Glutamatergic neuron (in vitro differentiated cells): Measurements from ENCODE around the gene HOOK1. TPM values are rescaled to one million over a fixed set of nuclear protein-coding genes. Genes with fewer than 3 reads are reported as not detected.

Source experiments
- DNase-seq: peaks from one replicate; pipeline ENCODE4 v3.0.0; 2022
- H3K27ac Mint-ChIP-seq: one replicate; pipeline ENCODE4 v1.8.0; 2020; ENCODE audit warnings: mild to moderate bottlenecking, mixed read lengths, inconsistent platforms; ENCODE audit not compliant: unreplicated experiment
- H3K27me3 Mint-ChIP-seq: one replicate; pipeline ENCODE4 v1.8.0; 2020; ENCODE audit warnings: mild to moderate bottlenecking, moderate library complexity, mixed read lengths, inconsistent platforms; ENCODE audit not compliant: unreplicated experiment
- H3K36me3 Mint-ChIP-seq: one replicate; pipeline ENCODE4 v1.8.0; 2020; ENCODE audit warnings: mild to moderate bottlenecking, mixed read lengths, inconsistent platforms; ENCODE audit not compliant: unreplicated experiment
- H3K4me1 Mint-ChIP-seq: one replicate; pipeline ENCODE4 v1.8.0; 2020; ENCODE audit warnings: mild to moderate bottlenecking, low read depth, mixed read lengths, inconsistent platforms; ENCODE audit not compliant: unreplicated experiment
- H3K4me3 Mint-ChIP-seq: one replicate; pipeline ENCODE4 v1.8.0; 2020; ENCODE audit warnings: mild to moderate bottlenecking, mixed read lengths, inconsistent platforms; ENCODE audit not compliant: unreplicated experiment
- H3K9me3 Mint-ChIP-seq: one replicate; pipeline ENCODE4 v1.8.0; 2020; ENCODE audit warnings: mild to moderate bottlenecking, moderate library complexity, mixed read lengths, inconsistent platforms; ENCODE audit not compliant: unreplicated experiment
- total RNA-seq: library from RNA; stranded (reverse); fragmentation: NEBNext Ultra II Directional; extraction: Animal tissue kit (Norgen Biotek cat#: 25700); gene quantifications from one replicate; pipeline ENCODE4 v1.2.1, GENCODE V29; 2021; ENCODE audit not compliant: unreplicated experiment
- TF ChIP-seq, protein P1 (sequence below): fragments of 200-600 bp; sonication (generic); IDR thresholded peaks from one replicate; pipeline ENCODE4 v1.5.0; 2021; ENCODE audit not compliant: partially characterized antibody, unreplicated experiment

Gene HOOK1
- total RNA-seq, 1 donor from 2014 or later = 2.1 TPM

DNA sequence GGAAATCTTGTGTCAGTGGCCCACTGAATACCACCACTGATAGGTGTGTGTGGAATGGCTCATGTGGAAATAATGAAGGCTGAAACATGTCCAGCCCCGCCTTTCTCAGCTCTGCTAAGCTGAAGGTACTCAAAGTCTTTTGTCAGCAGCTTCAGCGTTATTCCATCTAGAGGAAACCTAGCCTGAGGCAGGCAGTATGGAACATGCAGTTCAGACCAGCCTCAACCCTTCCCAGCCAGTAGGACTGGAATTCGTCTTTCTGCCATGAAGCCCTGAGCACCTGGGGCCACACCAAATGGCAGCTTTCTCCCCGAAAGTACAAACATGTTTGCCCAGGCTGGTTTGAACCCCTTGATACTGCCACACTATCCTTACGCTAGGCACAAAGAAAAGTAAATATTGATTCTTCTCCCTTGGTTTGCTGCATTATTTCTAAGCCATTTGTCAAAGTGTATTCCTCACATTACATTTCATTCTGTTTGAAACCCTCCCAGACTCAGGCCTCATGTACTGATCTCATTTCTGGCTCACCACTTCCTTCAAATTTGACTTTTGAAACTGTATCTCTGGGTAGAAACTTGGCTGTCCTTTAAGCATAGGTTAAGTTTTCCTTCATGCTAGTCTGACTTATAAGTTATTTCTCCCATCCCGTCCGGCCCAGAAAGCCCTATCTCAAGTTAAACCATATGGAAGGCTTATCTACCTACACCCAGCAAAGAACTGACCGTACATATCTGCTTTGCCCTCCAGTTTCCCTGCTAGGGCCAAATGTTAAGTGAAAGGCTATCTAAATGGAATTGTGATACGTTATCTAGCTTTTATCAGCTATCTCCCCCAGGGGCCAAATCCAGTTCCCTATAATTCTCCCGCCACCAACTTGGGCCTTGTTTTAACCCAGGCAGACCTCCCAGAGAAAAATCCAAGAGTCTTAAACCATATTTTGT lies 45.7 kb upstream of the HOOK1 start:
- Mint-ChIP-seq H3K27ac (no peak overlapping the region), H3K36me3 (no peaks in the 10 kb centered on the region), H3K4me3 (no peak overlapping the region), H3K9me3 (no peaks in the 10 kb centered on the region), H3K27me3 (no peaks in the 10 kb centered on the region), H3K4me1 (peaks cover 5% of the 10 kb centered on the region)
- TF ChIP-seq, protein P1, sequence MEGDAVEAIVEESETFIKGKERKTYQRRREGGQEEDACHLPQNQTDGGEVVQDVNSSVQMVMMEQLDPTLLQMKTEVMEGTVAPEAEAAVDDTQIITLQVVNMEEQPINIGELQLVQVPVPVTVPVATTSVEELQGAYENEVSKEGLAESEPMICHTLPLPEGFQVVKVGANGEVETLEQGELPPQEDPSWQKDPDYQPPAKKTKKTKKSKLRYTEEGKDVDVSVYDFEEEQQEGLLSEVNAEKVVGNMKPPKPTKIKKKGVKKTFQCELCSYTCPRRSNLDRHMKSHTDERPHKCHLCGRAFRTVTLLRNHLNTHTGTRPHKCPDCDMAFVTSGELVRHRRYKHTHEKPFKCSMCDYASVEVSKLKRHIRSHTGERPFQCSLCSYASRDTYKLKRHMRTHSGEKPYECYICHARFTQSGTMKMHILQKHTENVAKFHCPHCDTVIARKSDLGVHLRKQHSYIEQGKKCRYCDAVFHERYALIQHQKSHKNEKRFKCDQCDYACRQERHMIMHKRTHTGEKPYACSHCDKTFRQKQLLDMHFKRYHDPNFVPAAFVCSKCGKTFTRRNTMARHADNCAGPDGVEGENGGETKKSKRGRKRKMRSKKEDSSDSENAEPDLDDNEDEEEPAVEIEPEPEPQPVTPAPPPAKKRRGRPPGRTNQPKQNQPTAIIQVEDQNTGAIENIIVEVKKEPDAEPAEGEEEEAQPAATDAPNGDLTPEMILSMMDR = no peak
- DNase-seq = no peak

DNA sequence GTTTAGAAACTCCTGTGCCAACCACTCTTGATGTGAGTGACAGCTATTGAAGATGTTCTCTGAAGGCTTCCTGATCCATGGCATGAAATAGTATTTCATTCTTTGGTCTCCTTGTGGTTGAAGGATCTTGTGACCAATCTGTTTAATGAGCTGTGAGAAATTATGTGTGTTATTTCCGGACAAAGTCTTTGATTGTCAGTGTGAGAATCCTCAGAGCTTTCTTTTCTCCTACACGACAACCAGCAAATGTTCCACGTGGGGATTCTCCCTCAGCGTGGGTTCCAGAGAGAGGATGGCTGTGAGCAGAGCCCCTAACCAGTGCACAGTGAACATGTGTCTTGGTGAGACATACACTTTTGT lies 45.0 kb upstream of the HOOK1 start:
- Mint-ChIP-seq H3K27me3 (no peaks in the 10 kb centered on the region), H3K4me3 (no peak overlapping the region), H3K27ac (no peak overlapping the region), H3K9me3 (no peaks in the 10 kb centered on the region), H3K4me1 (peaks cover 5% of the 10 kb centered on the region), H3K36me3 (no peaks in the 10 kb centered on the region)
- DNase-seq = no peak
- TF ChIP-seq, protein P1 = no peak

DNA sequence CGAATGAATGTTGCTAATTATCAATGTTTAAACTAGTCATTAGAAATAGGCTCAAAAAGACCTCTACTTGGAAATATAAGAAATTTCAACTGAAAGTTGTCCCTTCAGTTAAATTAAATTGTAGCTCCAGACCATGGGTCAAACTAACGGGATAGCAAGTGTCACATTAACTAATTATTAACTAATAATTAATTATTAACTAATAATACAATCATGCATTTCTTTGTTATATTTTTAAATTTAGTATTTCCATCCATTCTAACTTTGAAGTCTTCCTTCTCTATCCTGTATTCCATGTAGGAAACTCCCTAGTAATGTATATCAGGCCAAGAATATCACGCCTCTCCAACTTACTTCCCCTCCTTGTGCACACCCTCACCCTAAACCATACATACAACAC lies 43.4 kb upstream of the HOOK1 start:
- H3K36me3 Mint-ChIP-seq = no peaks in the 10 kb centered on the region
- TF ChIP-seq, protein P1 = no peak
- no peaks in the 10 kb centered on the region for H3K9me3 Mint-ChIP-seq
- H3K27ac Mint-ChIP-seq = no peak overlapping the region
- no peak overlapping the region for H3K4me3 Mint-ChIP-seq
- DNase-seq = no peak
- H3K27me3 Mint-ChIP-seq = no peaks in the 10 kb centered on the region
- H3K4me1 Mint-ChIP-seq = peaks cover 5% of the 10 kb centered on the region

DNA sequence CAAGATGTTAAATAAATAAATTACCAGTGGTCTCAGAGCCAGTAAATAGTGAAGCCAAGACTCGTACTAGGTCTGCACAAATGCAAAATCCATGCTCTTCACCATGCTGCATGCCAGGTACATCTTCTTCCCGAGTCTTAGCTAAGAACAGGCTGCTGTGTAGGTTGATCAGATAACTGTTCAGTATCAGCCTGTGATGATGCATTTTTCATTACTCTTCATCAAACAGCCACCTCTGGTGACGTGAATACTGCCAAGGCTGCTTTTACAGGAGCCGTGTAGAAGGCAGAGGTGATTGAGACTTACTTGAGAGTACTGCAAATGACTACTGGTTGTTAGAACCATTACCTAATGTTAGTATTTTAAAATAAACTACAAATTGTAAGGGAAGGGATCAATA lies 39.3 kb upstream of the HOOK1 start:
- Mint-ChIP-seq H3K9me3 (no peaks in the 10 kb centered on the region), H3K36me3 (no peaks in the 10 kb centered on the region), H3K4me3 (no peak overlapping the region), H3K4me1 (no peaks in the 10 kb centered on the region), H3K27me3 (no peaks in the 10 kb centered on the region), H3K27ac (no peak overlapping the region)
- TF ChIP-seq, protein P1 = no peak
- no peak for DNase-seq
